NT2/D1 (cell line): ENCODE results near the gene AIDA.

Experiments
- YY1 ChIP-seq: IDR thresholded peaks from 2 replicates; pipeline ENCODE4 v1.6.1; 2011; ENCODE audit not compliant: insufficient read length, insufficient read depth
- ZNF274 ChIP-seq: IDR thresholded peaks from 2 replicates; pipeline ENCODE4 v1.6.1; 2011; ENCODE audit warnings: mild to moderate bottlenecking, low read depth, low read length

DNA sequence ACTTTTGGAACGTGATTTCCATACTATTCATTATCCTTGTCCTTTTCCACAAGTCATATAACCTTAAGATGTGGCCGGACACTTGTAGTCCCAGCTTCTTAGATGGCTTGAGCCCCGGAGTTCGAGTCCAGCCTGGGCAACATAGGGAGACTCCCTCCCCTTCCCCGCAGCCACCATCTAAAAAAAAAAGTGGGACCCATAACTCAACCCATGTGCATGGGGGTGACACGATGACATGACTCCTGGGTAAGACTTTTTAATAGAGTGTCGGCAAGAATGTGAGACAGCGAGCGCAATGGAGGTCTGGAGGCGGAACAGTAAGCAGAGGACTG, 68.7 kb downstream of the AIDA start:
- no peak for TF ChIP-seq YY1
- TF ChIP-seq ZNF274, result no peak
